Astrocyte of the spinal cord (primary cell): ENCODE data around the gene NPLOC4.

Experiments used
- DNase-seq: peaks from one replicate; pipeline ENCODE4 v3.0.0; 2011; ENCODE audit warnings: low read depth, low spot score
- H3K4me3 ChIP-seq: 2 replicates; pipeline ENCODE4 v1.5.1; 2011; ENCODE audit warnings: low read depth, mild to moderate bottlenecking, low read length, moderate library complexity
- in situ Hi-C: cut with HindIII; loops from 2 replicates; pipeline ENCODE4 v1.10.0; 2017; ENCODE audit warnings: low sequenced_read_pairs
- TF ChIP-seq, protein P1 (sequence below): IDR thresholded peaks from 2 replicates; pipeline ENCODE4 v1.5.1; 2012; ENCODE audit warnings: low read depth, mild to moderate bottlenecking, low read length, inconsistent platforms

Gene NPLOC4

DNA sequence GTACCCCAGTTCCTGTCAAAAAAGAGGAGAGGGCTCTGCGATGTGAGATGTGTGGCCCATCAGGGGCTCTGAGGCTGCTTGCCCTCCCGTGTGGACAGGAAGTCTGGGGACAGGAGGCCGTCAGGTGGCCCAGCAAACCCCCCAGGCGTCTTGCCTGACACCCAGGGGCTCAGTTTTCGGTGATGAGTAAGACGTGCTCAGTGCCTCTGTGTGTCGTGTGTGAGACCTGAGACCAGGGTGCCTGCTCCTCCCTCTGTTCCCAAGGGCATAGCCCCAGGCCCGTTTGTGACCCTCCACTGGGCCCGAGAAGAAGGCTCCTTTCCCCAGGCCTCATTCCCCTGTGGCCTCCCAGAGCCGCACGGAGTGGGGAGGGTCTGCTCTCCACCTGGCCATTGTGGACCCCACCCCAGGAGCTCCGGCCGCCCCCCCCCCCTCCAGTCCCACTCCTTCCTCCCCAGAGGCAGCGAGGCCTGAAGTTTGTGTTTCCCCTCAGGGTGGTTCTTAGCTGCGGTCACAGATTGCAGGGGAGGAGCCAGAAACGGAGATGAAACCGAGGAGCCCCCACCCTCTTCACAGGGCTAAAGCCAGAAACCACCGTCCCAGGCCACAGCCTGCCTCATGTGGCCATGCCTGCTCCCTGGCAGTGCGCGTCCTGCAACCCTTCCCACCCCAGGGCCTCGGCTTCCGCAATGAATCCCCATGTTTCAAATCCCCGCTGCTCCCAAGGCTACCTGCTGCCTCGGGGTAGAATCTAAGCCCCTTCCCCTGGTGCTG, 119.4 kb downstream of the NPLOC4 start:
- DNase-seq = no peak
- no peak overlapping the region for H3K4me3 ChIP-seq
- in situ Hi-C loops = loop anchor here (10.0 kb wide), 1 partner anchor 113 kb away; no protein-coding TSS in a partner anchor
- TF ChIP-seq, protein P1, sequence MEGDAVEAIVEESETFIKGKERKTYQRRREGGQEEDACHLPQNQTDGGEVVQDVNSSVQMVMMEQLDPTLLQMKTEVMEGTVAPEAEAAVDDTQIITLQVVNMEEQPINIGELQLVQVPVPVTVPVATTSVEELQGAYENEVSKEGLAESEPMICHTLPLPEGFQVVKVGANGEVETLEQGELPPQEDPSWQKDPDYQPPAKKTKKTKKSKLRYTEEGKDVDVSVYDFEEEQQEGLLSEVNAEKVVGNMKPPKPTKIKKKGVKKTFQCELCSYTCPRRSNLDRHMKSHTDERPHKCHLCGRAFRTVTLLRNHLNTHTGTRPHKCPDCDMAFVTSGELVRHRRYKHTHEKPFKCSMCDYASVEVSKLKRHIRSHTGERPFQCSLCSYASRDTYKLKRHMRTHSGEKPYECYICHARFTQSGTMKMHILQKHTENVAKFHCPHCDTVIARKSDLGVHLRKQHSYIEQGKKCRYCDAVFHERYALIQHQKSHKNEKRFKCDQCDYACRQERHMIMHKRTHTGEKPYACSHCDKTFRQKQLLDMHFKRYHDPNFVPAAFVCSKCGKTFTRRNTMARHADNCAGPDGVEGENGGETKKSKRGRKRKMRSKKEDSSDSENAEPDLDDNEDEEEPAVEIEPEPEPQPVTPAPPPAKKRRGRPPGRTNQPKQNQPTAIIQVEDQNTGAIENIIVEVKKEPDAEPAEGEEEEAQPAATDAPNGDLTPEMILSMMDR = no peak

DNA sequence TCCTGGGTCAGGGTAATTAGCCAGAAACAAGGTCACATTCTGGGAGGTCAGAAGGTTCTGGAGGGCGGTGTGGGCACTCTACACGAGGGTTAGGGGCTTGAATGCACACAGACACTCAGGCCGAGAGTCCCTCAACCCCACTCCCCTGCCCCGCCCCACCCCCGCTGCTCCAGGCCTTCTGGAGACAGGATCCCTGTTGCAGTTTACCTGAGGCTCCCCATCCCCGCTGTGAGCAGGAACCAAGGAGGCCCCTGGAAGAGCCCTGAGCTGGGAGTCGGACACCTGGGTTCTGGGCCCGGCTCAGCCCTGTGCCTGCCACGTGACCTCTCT, 119.9 kb downstream of the NPLOC4 start:
- H3K4me3 ChIP-seq = peak overlapping the region; percentile 72
- TF ChIP-seq, protein P1 = no peak
- DNase-seq = no peak
- in situ Hi-C loops = loop anchor here (10.0 kb wide), 1 partner anchor 112 kb away; no protein-coding TSS in a partner anchor

DNA sequence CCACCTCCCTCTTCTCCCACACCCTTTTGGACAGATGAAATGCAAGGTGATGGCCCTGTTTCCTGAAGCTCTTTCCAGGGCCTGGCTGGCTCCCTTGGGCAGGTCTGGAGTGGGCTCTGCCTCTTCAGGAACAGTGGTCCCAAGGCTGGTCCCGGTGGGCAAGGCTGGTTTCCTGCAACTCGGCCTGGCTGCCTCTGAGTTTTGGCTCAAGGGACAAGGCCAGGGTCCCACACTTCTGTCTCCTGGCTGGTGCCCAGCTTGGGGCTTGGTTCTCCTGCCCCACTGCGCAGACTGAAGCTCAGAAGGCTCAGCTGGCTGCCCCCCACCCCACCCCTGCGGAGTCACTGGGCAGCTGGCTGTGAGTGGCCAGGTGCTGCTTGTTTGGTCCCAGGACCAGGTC, 120.5 kb downstream of the NPLOC4 start:
- TF ChIP-seq, protein P1 = no peak
- H3K4me3 ChIP-seq = peak overlapping the region; percentile 72
- in situ Hi-C loops = loop anchor here (10.0 kb wide), 1 partner anchor 112 kb away; no protein-coding TSS in a partner anchor
- DNase-seq = no peak

DNA sequence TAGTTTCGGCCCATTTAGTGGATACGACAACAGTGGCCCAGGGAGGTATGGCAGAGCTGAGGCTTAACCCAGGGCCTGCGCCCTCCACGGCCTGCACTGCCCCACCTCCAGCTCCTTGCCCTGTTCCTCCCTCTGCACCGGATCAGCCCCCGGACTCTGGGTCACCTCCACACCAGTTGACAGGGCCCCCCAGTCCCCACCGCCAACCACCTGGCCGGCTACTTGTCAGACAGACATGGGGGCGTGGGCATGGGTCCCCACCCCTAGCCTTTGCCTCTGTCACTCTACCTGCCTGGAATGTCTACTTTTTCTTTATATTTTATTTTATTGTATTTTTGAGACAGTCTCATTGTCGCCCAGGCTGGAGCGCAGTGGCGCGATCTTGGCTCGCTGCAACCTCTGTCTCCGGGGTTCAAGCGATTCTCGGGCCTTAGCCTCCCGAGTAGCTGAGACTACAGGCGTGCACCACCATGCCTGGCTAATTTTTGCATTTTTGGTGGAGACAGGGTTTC, 121.3 kb downstream of the NPLOC4 start:
- in situ Hi-C loops = loop anchor here (10.0 kb wide), 1 partner anchor 111 kb away; no protein-coding TSS in a partner anchor
- DNase-seq = no peak
- TF ChIP-seq, protein P1 = no peak
- H3K4me3 ChIP-seq = peak overlapping the region; percentile 72

DNA sequence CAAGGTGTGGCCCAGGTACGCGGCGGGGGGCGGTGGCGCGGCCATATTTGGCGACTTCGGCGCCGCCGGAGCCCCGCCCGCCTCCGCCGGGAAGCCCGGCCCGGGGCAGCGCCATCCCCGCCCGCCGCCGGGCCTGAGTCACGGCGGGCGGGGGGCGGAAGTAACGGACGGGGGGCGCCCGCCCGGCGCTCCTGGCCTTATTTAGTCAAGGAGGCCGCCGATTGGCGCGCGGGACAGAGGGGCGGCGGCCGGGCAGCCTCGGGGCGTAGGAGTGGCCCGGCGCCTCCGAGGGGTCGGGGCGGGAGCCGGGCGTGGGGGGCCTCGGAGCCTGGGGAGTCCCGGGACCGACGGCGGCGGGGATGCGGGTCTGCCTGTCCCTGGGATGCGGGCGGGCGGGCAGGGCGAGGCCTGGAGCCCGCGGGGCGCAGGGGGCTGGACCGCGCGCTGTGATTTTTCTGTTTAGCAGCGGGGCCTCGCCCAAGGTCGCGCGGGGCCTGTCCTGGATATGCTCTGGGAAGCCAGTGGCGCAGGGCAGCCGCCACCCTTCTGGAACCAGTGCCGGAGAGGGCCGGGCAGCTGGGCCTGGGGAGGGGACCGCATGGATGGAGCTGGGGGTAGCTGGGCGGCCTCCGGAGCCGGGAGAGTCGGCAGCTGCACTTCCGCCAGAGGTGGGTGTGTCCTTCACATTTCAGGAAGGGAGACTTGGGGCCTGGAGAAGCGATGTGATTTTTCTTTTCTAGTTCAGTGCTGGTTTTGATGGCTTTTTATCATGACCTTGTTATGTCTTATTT, 122.0 kb downstream of the NPLOC4 start:
- DNase-seq = peak; percentile 92
- H3K4me3 ChIP-seq = peak overlapping the region; percentile 72
- in situ Hi-C loops = loop anchor here (10.0 kb wide), 1 partner anchor 110 kb away; no protein-coding TSS in a partner anchor
- TF ChIP-seq, protein P1 = no peak

DNA sequence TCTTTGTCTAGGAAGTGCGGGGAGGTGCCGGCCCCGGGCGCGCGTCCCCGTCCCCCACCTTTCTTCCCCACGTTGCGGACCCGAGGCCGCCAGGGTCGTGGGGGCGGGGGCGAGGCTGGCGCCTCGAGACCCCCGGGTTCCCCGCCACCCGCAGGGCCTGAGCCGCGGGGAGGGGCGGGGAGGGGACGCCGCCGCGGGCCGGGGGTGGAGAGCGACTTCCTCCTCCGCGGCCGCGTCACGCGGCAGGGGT, 122.5 kb downstream of the NPLOC4 start:
- no peak for DNase-seq
- H3K4me3 ChIP-seq = peak overlapping the region; percentile 46
- in situ Hi-C loops = loop anchor here (10.0 kb wide), 1 partner anchor 110 kb away; no protein-coding TSS in a partner anchor
- TF ChIP-seq, protein P1 = no peak
